Fibroblast of lung (primary cell): ENCODE data around the gene ENTPD7. TPM values are rescaled to one million over a fixed set of nuclear protein-coding genes. Genes with fewer than 3 reads are reported as not detected.

Source experiments
- DNase-seq, 2 donors: peaks; one replicate each; pipeline versions ENCODE4 v3.0.0 to v3.0.0-alpha.2; 2010; ENCODE audit warnings: low read depth in 2 of 2
- H2AFZ ChIP-seq: 2 replicates; pipeline ENCODE4 v1.5.1; 2012; ENCODE audit warnings: low read length, control low read depth, inconsistent platforms
- H3K27ac ChIP-seq: 2 replicates; pipeline ENCODE4 v1.5.1; 2011; ENCODE audit warnings: low read length, control low read depth; ENCODE audit not compliant: insufficient read depth
- H3K27me3 ChIP-seq: 2 replicates; pipeline ENCODE4 v1.5.1; 2011; ENCODE audit warnings: mild to moderate bottlenecking, low read length; ENCODE audit not compliant: control insufficient read depth, insufficient read depth
- H3K36me3 ChIP-seq: 2 replicates; pipeline ENCODE4 v1.5.1; 2011; ENCODE audit warnings: low read length; ENCODE audit not compliant: control insufficient read depth, insufficient read depth
- H3K4me1 ChIP-seq: 2 replicates; pipeline ENCODE4 v1.5.1; 2011; ENCODE audit warnings: low read length; ENCODE audit not compliant: control insufficient read depth, insufficient read depth; ENCODE audit errors: extremely low read depth
- H3K4me2 ChIP-seq: 2 replicates; pipeline ENCODE4 v1.5.1; 2011; ENCODE audit warnings: low read length, control low read depth; ENCODE audit not compliant: insufficient read depth; ENCODE audit errors: extremely low read depth
- H3K4me3 ChIP-seq, 4 experiments: fragments of 200-600 bp in 1 of 4; sonication (generic) in 1 of 4; replicated peaks in 1 of 4; 2 replicates each; pipeline ENCODE4 v1.5.1; 2011 to 2016; ENCODE audit warnings: low read length in 4 of 4, low read depth in 3 of 4, mild to moderate bottlenecking in 3 of 4, control low read depth in 2 of 4, inconsistent platforms in 1 of 4, mixed read lengths in 1 of 4; ENCODE audit not compliant: insufficient read depth in 1 of 4; ENCODE audit errors: control extremely low read depth in 1 of 4
- H3K79me2 ChIP-seq: 2 replicates; pipeline ENCODE4 v1.5.1; 2012; ENCODE audit warnings: mild to moderate bottlenecking, low read length, inconsistent platforms; ENCODE audit not compliant: control insufficient read depth, insufficient read depth
- H3K9ac ChIP-seq: 2 replicates; pipeline ENCODE4 v1.5.1; 2011; ENCODE audit warnings: mild to moderate bottlenecking, low read length, control low read depth; ENCODE audit not compliant: insufficient read depth
- H3K9me3 ChIP-seq: 2 replicates; pipeline ENCODE4 v1.5.1; 2012; ENCODE audit warnings: low read depth, low read length; ENCODE audit not compliant: control insufficient read depth, insufficient read depth
- H4K20me1 ChIP-seq: 2 replicates; pipeline ENCODE4 v1.5.1; 2011; ENCODE audit warnings: low read length; ENCODE audit not compliant: control insufficient read depth, insufficient read depth; ENCODE audit errors: extremely low read depth
- CTCF ChIP-seq, 2 donors: IDR thresholded peaks in 1 of 2; conservative IDR thresholded peaks in 1 of 2; 1 replicate in 1 of 2; 2 replicates in 1 of 2; pipeline ENCODE4 v1.5.1; 2011 to 2012; ENCODE audit warnings: low read length in 2 of 2, control low read depth in 1 of 2, inconsistent platforms in 1 of 2, low read depth in 1 of 2, mild to moderate bottlenecking in 1 of 2
- EZH2 ChIP-seq: IDR thresholded peaks from 2 replicates; pipeline ENCODE4 v1.5.1; 2012; ENCODE audit warnings: low read length, control low read depth, mild to moderate bottlenecking; ENCODE audit errors: missing control alignments
- polyA plus RNA-seq, 2 donors: library from polyadenylated mRNA; depleted of rRNA in 1 of 2; stranded (reverse) in 1 of 2; unstranded in 1 of 2; fragments of >200 nt; gene quantifications; 2 replicates each; pipeline ENCODE4 v1.2.1, GENCODE V29; 2011 to 2012; ENCODE audit warnings: missing spikeins in 1 of 2
- total RNA-seq: library from RNA; depleted of rRNA; stranded (reverse); fragments of >200 nt; gene quantifications from 2 replicates; pipeline ENCODE4 v1.2.1, GENCODE V29; 2014

Gene ENTPD7
- total and polyA plus RNA-seq, 2 donors (not counting 1 experiment from before 2014, with no cell fraction given): 17.3 to 28.9 TPM

- H2AFZ ChIP-seq: no peak overlapping the region
- DNase-seq: peak; percentile 29 to 70
Measured at GRCh38 chr10:99612167-99612831, 47.0 kb upstream of the ENTPD7 start.

GRCh38 chr10:99615426-99615825 is 43.9 kb upstream of the ENTPD7 start:
- no peak overlapping the region for H3K27ac ChIP-seq
- no peak overlapping the region for H3K4me2 ChIP-seq
- DNase-seq: no peak
- no peaks in the 10 kb centered on the region for H3K4me1 ChIP-seq
- no peak overlapping the region for H2AFZ ChIP-seq
- no peak overlapping the region for H3K4me3 ChIP-seq
- H3K36me3 ChIP-seq: peaks cover 13% of the 10 kb centered on the region
- peaks cover 39% of the 10 kb centered on the region for H3K79me2 ChIP-seq
- no peak for TF ChIP-seq EZH2
- no peak for TF ChIP-seq CTCF (conservative IDR thresholded peaks at IDR 0.05 in 1 of 2, IDR thresholded peaks at IDR 0.05 in 1 of 2; ENCODE audit: low read depth in 1 of 2, low read length in 2 of 2)
- no peaks in the 10 kb centered on the region for H3K9me3 ChIP-seq
- H3K27me3 ChIP-seq: no peaks in the 10 kb centered on the region
- no peak overlapping the region for H3K9ac ChIP-seq
- H4K20me1 ChIP-seq: no peaks in the 10 kb centered on the region

More at GRCh38 chr10:99612167-99612831, 47.0 kb upstream of the ENTPD7 start:
- H3K27ac ChIP-seq: no peak overlapping the region
- no peaks in the 10 kb centered on the region for H3K4me1 ChIP-seq
- no peak overlapping the region for H3K4me2 ChIP-seq
- no peaks in the 10 kb centered on the region for H3K9me3 ChIP-seq
- H3K79me2 ChIP-seq: peaks cover 19% of the 10 kb centered on the region
- H3K36me3 ChIP-seq: peaks cover 14% of the 10 kb centered on the region
- no peaks in the 10 kb centered on the region for H3K27me3 ChIP-seq
- H3K4me3 ChIP-seq: no peak overlapping the region
- H4K20me1 ChIP-seq: no peaks in the 10 kb centered on the region
- no peak overlapping the region for H3K9ac ChIP-seq
- TF ChIP-seq CTCF (conservative IDR thresholded peaks at IDR 0.05 in 1 of 2, IDR thresholded peaks at IDR 0.05 in 1 of 2; ENCODE audit: low read depth in 1 of 2, low read length in 2 of 2): peak; percentile 69 to 78
- TF ChIP-seq EZH2: no peak

GRCh38 chr10:99617696-99618095 is 41.6 kb upstream of the ENTPD7 start:
- peak overlapping the region; percentile 83 for H3K4me2 ChIP-seq
- peaks cover 6% of the 10 kb centered on the region for H3K36me3 ChIP-seq
- no peak overlapping the region for H2AFZ ChIP-seq
- no peak for TF ChIP-seq CTCF (conservative IDR thresholded peaks at IDR 0.05 in 1 of 2, IDR thresholded peaks at IDR 0.05 in 1 of 2; ENCODE audit: low read depth in 1 of 2, low read length in 2 of 2)
- no peak for TF ChIP-seq EZH2
- H3K9ac ChIP-seq: no peak overlapping the region
- H3K27me3 ChIP-seq: no peaks in the 10 kb centered on the region
- peak overlapping the region in 3 of 4 experiments; percentile 74 to 98 (median 93) for H3K4me3 ChIP-seq
- H3K9me3 ChIP-seq: no peaks in the 10 kb centered on the region
- no peak overlapping the region for H3K27ac ChIP-seq
- DNase-seq: no peak
- H3K79me2 ChIP-seq: peaks cover 39% of the 10 kb centered on the region
- H4K20me1 ChIP-seq: no peaks in the 10 kb centered on the region
- H3K4me1 ChIP-seq: peaks cover 2% of the 10 kb centered on the region
